ENCODE data around the gene OBSCN. TPM values are rescaled to one million over a fixed set of nuclear protein-coding genes. Genes with fewer than 3 reads are reported as not detected.

The OBSCN gene
- total RNA-seq, 1 experiment from 2014 or later, result 5.6 TPM

GRCh38 chr1:228337031-228337564, 129.3 kb downstream of the OBSCN start:
- H3K27me3 ChIP-seq (replicated peaks; ENCODE audit: control insufficient read depth, insufficient read depth, low read length), result no peaks in the 10 kb centered on the region
- H3K9me3 Mint-ChIP-seq (ENCODE audit: unreplicated experiment), result no peaks in the 10 kb centered on the region
- intact Hi-C loops (cut with micrococcal nuclease; ENCODE audit: unreplicated experiment), result no loop called here
- H3K4me3 ChIP-seq (ENCODE audit: low read depth, low read length), result no peak overlapping the region
- no peaks in the 10 kb centered on the region for H3K4me1 ChIP-seq
- no peaks in the 10 kb centered on the region for H3K36me3 ChIP-seq (ENCODE audit: control insufficient read depth, insufficient read depth, low read length)
- no peaks in the 10 kb centered on the region for H3K9me3 ChIP-seq
- ChIA-PET CTCF (no interaction called here), POLR2A (no interaction called here)
- H3K27ac Mint-ChIP-seq (ENCODE audit: unreplicated experiment), result no peak overlapping the region
- H3K4me3 Mint-ChIP-seq (ENCODE audit: unreplicated experiment), result no peak overlapping the region
- H3K27me3 Mint-ChIP-seq (ENCODE audit: insufficient read depth, unreplicated experiment), result no peaks in the 10 kb centered on the region
- TF ChIP-seq CTCF (IDR thresholded peaks at IDR 0.05; ENCODE audit: insufficient read depth in 1 of 2, low read depth in 1 of 2, low read length in 1 of 2, severe bottlenecking in 1 of 2, unreplicated experiment in 1 of 2), result no peak
- no TSS peak for BruUV-seq (replicated peaks)
- DNase-seq, result peak in 1 of 2 experiments; percentile 16
- no peaks in the 10 kb centered on the region for H3K36me3 Mint-ChIP-seq (ENCODE audit: insufficient read depth, unreplicated experiment)
- H3K4me1 Mint-ChIP-seq (ENCODE audit: low read depth, unreplicated experiment), result no peaks in the 10 kb centered on the region

- CTCF ChIA-PET, result interaction anchor here (0.7 kb wide), 2 partner anchors 18 to 115 kb away, joined by 3 to 7 read pairs; no protein-coding TSS in a partner anchor
Observed at GRCh38 chr1:228337711-228338520, 130.1 kb downstream of the OBSCN start.

More at GRCh38 chr1:228337711-228338520, 130.1 kb downstream of the OBSCN start:
- no peaks in the 10 kb centered on the region for H3K4me1 ChIP-seq
- H3K27me3 ChIP-seq (replicated peaks; ENCODE audit: control insufficient read depth, insufficient read depth, low read length), result no peaks in the 10 kb centered on the region
- no peaks in the 10 kb centered on the region for H3K36me3 ChIP-seq (ENCODE audit: control insufficient read depth, insufficient read depth, low read length)
- POLR2A ChIA-PET, result no interaction called here
- BruUV-seq (replicated peaks), result no TSS peak
- intact Hi-C loops (cut with micrococcal nuclease; ENCODE audit: unreplicated experiment), result no loop called here
- no peaks in the 10 kb centered on the region for H3K4me1 Mint-ChIP-seq (ENCODE audit: low read depth, unreplicated experiment)
- H3K9me3 ChIP-seq, result no peaks in the 10 kb centered on the region
- H3K27ac Mint-ChIP-seq (ENCODE audit: unreplicated experiment), result no peak overlapping the region
- no peak for TF ChIP-seq CTCF (IDR thresholded peaks at IDR 0.05; ENCODE audit: insufficient read depth in 1 of 2, low read depth in 1 of 2, low read length in 1 of 2, severe bottlenecking in 1 of 2, unreplicated experiment in 1 of 2)
- no peaks in the 10 kb centered on the region for H3K9me3 Mint-ChIP-seq (ENCODE audit: unreplicated experiment)
- H3K4me3 Mint-ChIP-seq (ENCODE audit: unreplicated experiment), result no peak overlapping the region
- peak in 1 of 2 experiments; percentile 23 for DNase-seq
- H3K4me3 ChIP-seq (ENCODE audit: low read depth, low read length), result no peak overlapping the region
- no peaks in the 10 kb centered on the region for H3K27me3 Mint-ChIP-seq (ENCODE audit: insufficient read depth, unreplicated experiment)
- H3K36me3 Mint-ChIP-seq (ENCODE audit: insufficient read depth, unreplicated experiment), result no peaks in the 10 kb centered on the region
